CD4-positive, alpha-beta T cell treated with Interleukin-4 for 1 hour (primary cell): Measurements from ENCODE around the gene TFAP2A.

Experiments used
- DNase-seq, 2 donors: peaks; one replicate each; pipeline ENCODE4 v3.0.0-alpha.2; 2020 to 2022

The TFAP2A gene

GRCh38 chr6:10382322-10382721 is 32.6 kb downstream of the TFAP2A start:
- DNase-seq = no peak

GRCh38 chr6:10381830-10382208 is 33.1 kb downstream of the TFAP2A start:
- DNase-seq = no peak

DNA sequence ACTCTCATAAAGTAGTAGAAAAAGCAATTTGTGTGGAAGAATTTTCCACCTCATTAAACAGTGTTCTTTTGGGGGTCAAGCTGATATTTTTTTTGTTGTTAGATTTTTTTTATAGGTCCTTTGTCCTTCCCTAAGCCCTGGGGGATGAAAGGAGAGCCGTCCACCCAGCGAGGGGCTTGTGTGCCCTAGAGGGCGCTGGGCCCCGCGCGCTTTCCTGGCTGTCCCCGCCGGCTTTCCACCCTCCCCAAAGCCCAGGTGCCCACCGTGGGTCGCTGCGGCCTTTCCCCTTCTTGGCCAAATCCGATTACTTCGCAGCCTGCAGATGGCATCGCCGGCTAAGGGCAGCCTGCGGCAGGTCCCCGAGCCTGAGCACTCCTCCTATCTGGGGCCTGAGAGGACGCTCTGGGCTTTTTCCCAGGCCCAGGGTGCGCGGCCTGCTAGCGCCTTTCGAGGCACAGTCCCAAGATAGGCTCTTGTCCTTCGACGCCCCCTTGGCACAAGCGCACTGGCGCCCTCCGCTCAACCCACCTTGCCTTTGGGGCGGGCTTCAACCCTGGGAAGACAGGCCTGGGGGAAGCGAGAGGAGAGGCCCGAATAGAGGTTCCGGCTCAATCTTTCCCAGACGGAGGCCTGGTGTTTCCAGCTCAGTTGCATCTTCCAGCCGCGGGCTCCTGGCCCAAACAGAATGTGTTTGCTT is 33.6 kb downstream of the TFAP2A start:
- no peak for DNase-seq

DNA sequence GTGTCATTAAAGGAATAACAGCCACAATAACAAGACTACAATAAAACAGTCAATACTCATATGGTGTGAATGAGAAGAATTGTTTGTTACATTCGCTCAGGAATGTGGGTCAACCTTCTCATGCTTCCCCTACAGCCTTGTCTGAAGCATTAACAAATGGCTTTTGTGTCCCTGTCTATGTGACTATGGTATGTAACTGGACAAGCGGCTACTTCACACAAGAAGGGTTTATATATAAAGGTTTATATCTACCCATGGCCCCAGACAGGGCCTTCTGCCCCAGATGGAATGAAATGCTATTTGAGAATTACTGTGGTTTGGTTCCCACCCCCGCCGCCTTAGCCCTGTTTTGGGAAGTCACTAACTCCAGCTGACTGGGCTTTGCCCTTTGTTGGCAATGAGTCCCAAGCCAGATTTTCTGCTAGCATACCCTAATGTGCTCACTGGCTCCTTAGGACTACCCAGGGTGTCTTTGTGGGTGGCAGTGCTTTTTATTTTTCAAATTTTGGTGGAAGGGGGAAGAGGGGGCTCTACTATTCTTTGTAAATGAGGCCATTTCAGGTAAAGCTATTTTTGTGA is 39.4 kb downstream of the TFAP2A start:
- no peak for DNase-seq

GRCh38 chr6:10373642-10374359 is 41.1 kb downstream of the TFAP2A start:
- DNase-seq = no peak

- DNase-seq = no peak
Observed at GRCh38 chr6:10369896-10370295, 45.0 kb downstream of the TFAP2A start.

DNA sequence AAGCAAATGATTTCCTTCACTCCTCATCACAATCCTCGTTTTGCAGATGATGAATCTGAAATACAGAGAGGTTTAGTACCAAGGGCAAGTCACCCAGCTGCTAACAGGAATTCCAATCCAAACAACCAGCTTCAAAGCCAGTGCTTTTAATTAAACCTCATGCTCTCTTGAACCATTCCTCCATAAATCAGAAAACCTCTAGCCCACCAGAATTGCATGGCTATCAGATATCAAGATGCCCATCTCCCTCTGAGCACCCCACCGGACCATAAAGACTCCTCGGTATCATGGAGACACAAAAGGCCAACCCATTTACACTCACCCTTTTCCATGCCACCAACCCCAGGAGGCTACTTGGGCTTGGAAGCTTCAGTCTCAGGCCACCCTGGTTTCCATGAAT is 46.0 kb downstream of the TFAP2A start:
- DNase-seq = no peak

DNA sequence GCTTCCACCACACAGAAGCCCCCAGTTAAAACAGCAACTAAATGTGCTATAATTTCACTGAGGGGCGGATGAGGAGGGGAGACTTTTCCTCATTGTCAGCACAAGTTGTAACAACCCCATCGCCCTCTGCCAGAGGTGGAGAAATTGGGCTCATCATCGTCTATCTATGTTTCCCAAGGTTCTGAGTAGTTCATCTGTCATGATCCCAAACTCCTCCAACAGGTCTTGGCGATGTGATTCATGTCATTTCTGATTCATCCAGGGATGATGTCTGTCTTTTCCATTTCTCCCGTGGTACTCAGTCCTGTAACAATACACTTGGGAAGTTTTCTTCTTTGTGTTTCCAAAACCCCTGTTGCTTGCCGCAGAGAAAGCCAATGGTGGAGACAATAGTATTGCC is 51.0 kb downstream of the TFAP2A start:
- no peak for DNase-seq

DNA sequence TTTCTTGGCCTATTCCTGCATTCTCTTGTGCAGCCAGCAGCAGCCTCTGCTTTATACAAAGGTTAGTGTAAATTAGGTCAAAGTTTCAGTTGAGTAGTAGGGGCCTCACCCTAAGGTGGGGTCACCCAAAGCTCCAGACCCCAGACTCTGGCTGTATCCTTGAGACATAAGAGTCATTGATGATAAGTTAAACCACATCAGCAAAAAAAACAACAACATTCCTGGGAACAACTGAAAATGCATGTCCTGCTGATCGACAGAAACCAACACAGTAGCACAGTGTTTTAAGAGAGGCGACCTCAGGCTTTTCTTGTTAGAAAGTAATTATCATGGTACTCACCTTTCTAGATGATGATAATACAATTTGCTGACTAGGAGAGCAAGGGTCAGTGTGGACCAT is 52.6 kb downstream of the TFAP2A start:
- DNase-seq = no peak

DNA sequence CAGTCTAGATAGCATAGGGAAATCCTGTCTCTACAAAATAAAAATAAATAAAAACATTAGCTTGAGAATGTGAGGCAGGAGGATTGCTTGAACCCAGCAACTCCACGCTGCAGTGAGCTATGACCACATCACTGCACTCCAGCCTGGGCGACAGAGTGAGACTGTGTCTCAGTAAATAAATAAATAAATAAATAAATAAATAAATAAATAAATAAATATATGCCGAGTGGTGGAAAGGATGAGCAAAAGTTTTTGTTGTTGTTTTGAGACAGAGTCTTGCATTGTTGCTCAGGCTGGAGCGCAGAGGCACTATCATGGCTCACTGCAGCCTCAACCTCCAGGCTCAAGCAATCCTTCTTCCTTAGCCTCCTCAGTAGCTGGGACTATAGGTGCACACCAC is 53.4 kb downstream of the TFAP2A start:
- DNase-seq = no peak

- DNase-seq = no peak
Observed at GRCh38 chr6:10359581-10359980, 55.3 kb downstream of the TFAP2A start.

DNA sequence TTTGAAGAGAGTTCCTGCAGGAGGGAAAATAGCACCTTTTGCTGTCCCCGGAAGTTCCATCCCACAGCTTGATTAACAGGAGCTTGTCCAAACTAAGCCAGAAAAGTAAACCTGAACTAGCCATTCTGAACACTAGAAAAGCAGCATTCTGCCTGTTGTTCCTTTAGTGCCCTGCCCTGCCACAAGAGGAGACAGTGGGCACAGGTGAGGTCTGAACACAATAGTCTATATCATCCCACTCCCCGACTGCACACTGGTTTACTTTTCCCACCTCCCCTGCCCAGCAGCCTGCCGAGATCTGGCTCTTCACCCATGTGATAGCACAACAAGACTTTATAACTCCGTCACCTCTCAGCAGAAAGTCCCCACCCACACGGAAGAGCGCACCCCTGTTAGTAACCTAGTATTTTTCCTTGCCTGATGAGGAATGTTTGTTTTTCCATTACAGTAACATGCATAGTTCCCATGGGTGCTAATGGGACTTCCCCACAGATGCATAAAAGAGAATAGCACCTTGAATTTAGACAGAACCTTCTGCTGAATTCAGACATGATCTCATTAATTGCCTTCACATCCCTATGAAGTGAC is 59.7 kb downstream of the TFAP2A start:
- no peak for DNase-seq

GRCh38 chr6:10351791-10352190 is 63.1 kb downstream of the TFAP2A start:
- no peak for DNase-seq

- DNase-seq = no peak
Observed at GRCh38 chr6:10350720-10351119, 64.2 kb downstream of the TFAP2A start.

- DNase-seq = no peak
Observed at GRCh38 chr6:10347561-10348327, 67.1 kb downstream of the TFAP2A start.
